HepG2 (cell line): Measurements from ENCODE around the gene CFAP46.

ENCODE experiments used
- ATF1 ChIP-seq: IDR thresholded peaks from 2 replicates; pipeline ENCODE4 v1.6.1; 2016; ENCODE audit warnings: mild to moderate bottlenecking, control low read depth
- ZBTB49 ChIP-seq: sonication (generic); formaldehyde crosslinking; IDR thresholded peaks from 2 replicates; pipeline ENCODE4 v1.4.0; 2020; ENCODE audit warnings: missing genetic modification reagents, borderline replicate concordance
- ZNF280B ChIP-seq: sonication (generic); formaldehyde crosslinking; IDR thresholded peaks from 2 replicates; pipeline ENCODE4 v1.5.0; 2020; ENCODE audit warnings: missing genetic modification reagents, mild to moderate bottlenecking, borderline replicate concordance
- ZNF777 ChIP-seq: sonication (generic); formaldehyde crosslinking; IDR thresholded peaks from 2 replicates; pipeline ENCODE4 v1.4.0; 2020; ENCODE audit warnings: missing genetic modification reagents

GRCh38 chr10:132758865-132759264 is 183.5 kb downstream of the CFAP46 start:
- TF ChIP-seq ATF1 (CRISPR knock-in tag) (no peak), ZNF280B (CRISPR knock-in tag) (no peak), ZNF777 (CRISPR knock-in tag) (no peak), ZBTB49 (CRISPR knock-in tag) (no peak)
